ENCODE measurements around the gene ZNF343. TPM values are rescaled to one million over a fixed set of nuclear protein-coding genes. Genes with fewer than 3 reads are reported as not detected.

ZNF343 gene
- polyA plus RNA-seq, 1 of the 3 experiments (the other 2 are of a cell fraction), result 11.0 TPM

- Histone ChIP-seq H3K9ac (no peak overlapping the region), H3K9me3 (no peaks in the 10 kb centered on the region), H4K20me1 (ENCODE audit: insufficient read depth) (peaks cover 12% of the 10 kb centered on the region), H3K79me2 (ENCODE audit: insufficient read depth) (peaks cover 20% of the 10 kb centered on the region), H3K4me2 (no peak overlapping the region), H3K4me3 (ENCODE audit: low read depth in 2 of 2, low read length in 1 of 2) (no peak overlapping the region), H3K27me3 (ENCODE audit: insufficient read depth) (no peaks in the 10 kb centered on the region), H3K9me2 (no peaks in the 10 kb centered on the region), H3K36me3 (replicated peaks in 1 of 2; ENCODE audit: control insufficient read depth in 1 of 2, insufficient read depth in 2 of 2, low read length in 1 of 2) (peaks cover 7 to 18% of the 10 kb centered on the region in 2 experiments), H3K27ac (ENCODE audit: low read depth in 2 of 2, low read length in 1 of 2) (peak overlapping the region in 1 of 2 experiments; percentile 67; a peak in 2 of 4 replicates), H3K4me1 (ENCODE audit: control insufficient read depth in 1 of 2, insufficient read depth in 2 of 2, low read depth in 1 of 2, low read length in 1 of 2) (peaks cover 7 to 10% of the 10 kb centered on the region in 2 experiments; a peak in 2 of 4 replicates), H2AFZ (ENCODE audit: low read depth) (no peak overlapping the region), H3F3A (replicated peaks; ENCODE audit: insufficient read depth) (peaks cover 25% of the 10 kb centered on the region)
- no peak for DNase-seq
- 13% methylated on average over 4 of the region's 4 CpGs for WGBS (ENCODE audit: low lambda C conversion rate)
- ChIA-PET POLR2A (no interaction called here), CTCF (no interaction called here)
- no peak for TF ChIP-seq RCOR1 (IDR thresholded peaks at IDR 0.05; ENCODE audit: low read length)
- TF ChIP-seq TEAD4 (IDR thresholded peaks at IDR 0.05; ENCODE audit: borderline replicate concordance, insufficient read depth), result no peak
- 0 out of 4 replicates have a peak, but pooled peaks of 1 of the 2 experiments have one; percentile 28 for TF ChIP-seq EP300 (IDR thresholded peaks at IDR 0.05; ENCODE audit: borderline replicate concordance in 1 of 2, low read depth in 1 of 2, low read length in 1 of 2)
- TF ChIP-seq SMC3 (IDR thresholded peaks at IDR 0.05; ENCODE audit: low read depth, low read length), result no peak
- TF ChIP-seq MEF2A (IDR thresholded peaks at IDR 0.05; ENCODE audit: borderline replicate concordance, low read depth), result no peak
- no peak for TF ChIP-seq GATA2 (CRISPR knock-in tag; IDR thresholded peaks at IDR 0.05)
- TF ChIP-seq FOSL2 (IDR thresholded peaks at IDR 0.05; ENCODE audit: borderline replicate concordance, low read depth), result peak; percentile 75; the same call in 1 of the 2 replicates
- no peak for TF ChIP-seq ZBTB33 (IDR thresholded peaks at IDR 0.05; ENCODE audit: borderline replicate concordance, low read depth)
- TF ChIP-seq REST (IDR thresholded peaks at IDR 0.05; ENCODE audit: low read depth, low read length), result no peak
- TF ChIP-seq CTCF (IDR thresholded peaks at IDR 0.05), result no peak
- TF ChIP-seq RAD21 (IDR thresholded peaks at IDR 0.05; ENCODE audit: low read length), result no peak
- no peak for TF ChIP-seq FOXJ3 (CRISPR knock-in tag; IDR thresholded peaks at IDR 0.05)
- no peak for TF ChIP-seq ELF1 (IDR thresholded peaks at IDR 0.05)
- TF ChIP-seq SIN3A (IDR thresholded peaks at IDR 0.05; ENCODE audit: borderline replicate concordance, low read depth, low read length), result no peak
- no peak for TF ChIP-seq TAF1 (IDR thresholded peaks at IDR 0.05; ENCODE audit: borderline replicate concordance, low read depth, low read length)
- peak; percentile 71 for TF ChIP-seq JUND (IDR thresholded peaks at IDR 0.05)
- no peak for TF ChIP-seq IRF3 (IDR thresholded peaks at IDR 0.05; ENCODE audit: low read depth, low read length)
- peak; percentile 46; the same call in 1 of the 2 replicates for TF ChIP-seq USF1 (IDR thresholded peaks at IDR 0.05; ENCODE audit: borderline replicate concordance, low read depth)
- TF ChIP-seq GABPA (IDR thresholded peaks at IDR 0.05; ENCODE audit: low read depth), result no peak
- TF ChIP-seq RXRA (IDR thresholded peaks at IDR 0.05; ENCODE audit: borderline replicate concordance, low read depth), result no peak
- no peak for TF ChIP-seq POLR2AphosphoS5 (IDR thresholded peaks at IDR 0.05; ENCODE audit: low read depth, low read length)
- TF ChIP-seq MAX (IDR thresholded peaks at IDR 0.05; ENCODE audit: low read depth), result peak; percentile 96
- TF ChIP-seq RFX5 (IDR thresholded peaks at IDR 0.05; ENCODE audit: low read length), result no peak
- no peak for TF ChIP-seq CHD2 (IDR thresholded peaks at IDR 0.05; ENCODE audit: low read length, partially characterized antibody)
- TF ChIP-seq FOXM1 (IDR thresholded peaks at IDR 0.05; ENCODE audit: low read depth), result no peak
- TF ChIP-seq NFIC (IDR thresholded peaks at IDR 0.05; ENCODE audit: borderline replicate concordance), result peak; percentile 44; the same call in 1 of the 2 replicates
Measured at GRCh38 chr20:2473516-2473915, 35.2 kb downstream of the ZNF343 start.

Measured in SK-N-SH (cell line).